Glutamatergic neuron (in vitro differentiated cells): ENCODE results near the gene VASN. TPM values are rescaled to one million over a fixed set of nuclear protein-coding genes. Genes with fewer than 3 reads are reported as not detected.
A peak's percentile ranks its signal among the peaks of the same experiment; 100 is the strongest.

Experiments used
- DNase-seq: peaks from one replicate; pipeline ENCODE4 v3.0.0; 2022
- H3K27ac Mint-ChIP-seq: one replicate; pipeline ENCODE4 v1.8.0; 2020; ENCODE audit warnings: mild to moderate bottlenecking, mixed read lengths, inconsistent platforms; ENCODE audit not compliant: unreplicated experiment
- H3K27me3 Mint-ChIP-seq: one replicate; pipeline ENCODE4 v1.8.0; 2020; ENCODE audit warnings: mild to moderate bottlenecking, moderate library complexity, mixed read lengths, inconsistent platforms; ENCODE audit not compliant: unreplicated experiment
- H3K36me3 Mint-ChIP-seq: one replicate; pipeline ENCODE4 v1.8.0; 2020; ENCODE audit warnings: mild to moderate bottlenecking, mixed read lengths, inconsistent platforms; ENCODE audit not compliant: unreplicated experiment
- H3K4me1 Mint-ChIP-seq: one replicate; pipeline ENCODE4 v1.8.0; 2020; ENCODE audit warnings: mild to moderate bottlenecking, low read depth, mixed read lengths, inconsistent platforms; ENCODE audit not compliant: unreplicated experiment
- H3K4me3 Mint-ChIP-seq: one replicate; pipeline ENCODE4 v1.8.0; 2020; ENCODE audit warnings: mild to moderate bottlenecking, mixed read lengths, inconsistent platforms; ENCODE audit not compliant: unreplicated experiment
- H3K9me3 Mint-ChIP-seq: one replicate; pipeline ENCODE4 v1.8.0; 2020; ENCODE audit warnings: mild to moderate bottlenecking, moderate library complexity, mixed read lengths, inconsistent platforms; ENCODE audit not compliant: unreplicated experiment
- total RNA-seq: library from RNA; stranded (reverse); fragmentation: NEBNext Ultra II Directional; extraction: Animal tissue kit (Norgen Biotek cat#: 25700); gene quantifications from one replicate; pipeline ENCODE4 v1.2.1, GENCODE V29; 2021; ENCODE audit not compliant: unreplicated experiment
- TF ChIP-seq, protein P1 (sequence below): fragments of 200-600 bp; sonication (generic); IDR thresholded peaks from one replicate; pipeline ENCODE4 v1.5.0; 2021; ENCODE audit not compliant: partially characterized antibody, unreplicated experiment

Gene VASN
- total RNA-seq, 1 donor from 2014 or later, result 4.1 TPM

DNA sequence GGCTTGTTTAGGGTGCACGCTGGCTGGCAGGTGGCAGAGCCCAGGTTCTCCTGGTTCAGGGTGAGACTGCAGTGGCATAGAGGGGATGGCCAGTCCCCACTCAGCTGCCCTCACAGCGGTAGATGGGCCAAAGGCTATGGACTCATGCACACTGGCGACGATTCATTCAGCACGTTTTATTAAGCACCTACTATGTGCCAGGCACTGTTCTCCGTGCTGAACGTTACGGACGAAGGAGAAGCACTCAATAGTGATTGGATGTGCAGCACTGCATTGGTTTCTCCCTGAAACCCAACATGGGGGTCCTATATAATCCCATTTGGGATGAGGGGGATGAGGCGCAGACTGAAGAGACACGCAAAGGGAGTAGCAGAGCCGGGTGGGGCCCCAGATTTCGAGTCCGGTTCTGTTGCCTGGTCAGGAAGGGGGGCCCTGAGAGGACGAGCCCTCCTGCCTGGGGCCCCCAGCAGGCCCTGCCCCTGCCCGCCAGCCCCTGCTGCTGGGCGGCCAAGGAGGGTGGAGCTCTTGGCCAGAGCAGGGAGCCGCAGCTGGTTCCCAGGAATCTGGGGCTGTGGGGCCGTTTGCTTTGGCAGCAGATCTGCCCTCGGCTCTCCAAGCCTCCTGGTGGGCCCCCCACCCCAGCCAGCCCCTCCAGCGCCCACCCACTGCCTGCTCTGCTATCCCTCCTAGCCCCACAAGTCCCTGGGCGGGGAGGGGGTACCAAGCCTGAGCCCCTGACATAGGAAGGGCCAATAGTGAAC is 47.0 kb upstream of the VASN start:
- TF ChIP-seq, protein P1, sequence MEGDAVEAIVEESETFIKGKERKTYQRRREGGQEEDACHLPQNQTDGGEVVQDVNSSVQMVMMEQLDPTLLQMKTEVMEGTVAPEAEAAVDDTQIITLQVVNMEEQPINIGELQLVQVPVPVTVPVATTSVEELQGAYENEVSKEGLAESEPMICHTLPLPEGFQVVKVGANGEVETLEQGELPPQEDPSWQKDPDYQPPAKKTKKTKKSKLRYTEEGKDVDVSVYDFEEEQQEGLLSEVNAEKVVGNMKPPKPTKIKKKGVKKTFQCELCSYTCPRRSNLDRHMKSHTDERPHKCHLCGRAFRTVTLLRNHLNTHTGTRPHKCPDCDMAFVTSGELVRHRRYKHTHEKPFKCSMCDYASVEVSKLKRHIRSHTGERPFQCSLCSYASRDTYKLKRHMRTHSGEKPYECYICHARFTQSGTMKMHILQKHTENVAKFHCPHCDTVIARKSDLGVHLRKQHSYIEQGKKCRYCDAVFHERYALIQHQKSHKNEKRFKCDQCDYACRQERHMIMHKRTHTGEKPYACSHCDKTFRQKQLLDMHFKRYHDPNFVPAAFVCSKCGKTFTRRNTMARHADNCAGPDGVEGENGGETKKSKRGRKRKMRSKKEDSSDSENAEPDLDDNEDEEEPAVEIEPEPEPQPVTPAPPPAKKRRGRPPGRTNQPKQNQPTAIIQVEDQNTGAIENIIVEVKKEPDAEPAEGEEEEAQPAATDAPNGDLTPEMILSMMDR, result no peak
- Mint-ChIP-seq H3K27ac (peak overlapping the region; percentile 62), H3K4me1 (peaks cover 10% of the 10 kb centered on the region), H3K4me3 (peak overlapping the region; percentile 46), H3K27me3 (peaks cover 2% of the 10 kb centered on the region), H3K9me3 (peaks cover 4% of the 10 kb centered on the region), H3K36me3 (no peaks in the 10 kb centered on the region)
- DNase-seq, result no peak

DNA sequence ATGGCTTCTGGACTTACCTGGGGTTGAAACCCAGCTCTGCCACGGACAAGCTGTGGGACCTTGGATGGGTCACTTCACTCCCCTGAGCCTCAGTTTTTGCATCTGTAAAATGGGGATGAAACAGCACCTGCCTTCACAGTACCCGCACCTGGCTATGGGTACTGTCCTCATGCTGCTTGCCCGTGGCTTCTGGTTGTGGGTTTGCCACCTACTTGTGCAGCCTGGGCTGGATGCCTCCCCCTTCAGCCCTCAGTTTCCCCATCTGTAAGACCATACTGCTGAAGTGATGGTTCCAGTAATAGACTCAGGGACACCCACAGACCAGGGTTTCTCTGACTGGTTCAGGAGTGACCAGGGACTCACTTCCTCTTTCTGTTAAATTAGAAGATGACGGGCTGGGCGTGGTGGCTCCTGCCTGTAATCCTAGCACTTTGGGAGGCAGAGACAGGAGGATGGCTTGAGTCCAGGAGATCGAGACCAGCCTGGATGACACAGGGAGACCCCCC is 46.3 kb upstream of the VASN start:
- Mint-ChIP-seq H3K36me3 (no peaks in the 10 kb centered on the region), H3K9me3 (peaks cover 2% of the 10 kb centered on the region), H3K27me3 (peaks cover 2% of the 10 kb centered on the region), H3K4me3 (no peak overlapping the region), H3K27ac (no peak overlapping the region), H3K4me1 (peaks cover 10% of the 10 kb centered on the region)
- TF ChIP-seq, protein P1, result no peak
- DNase-seq, result no peak

DNA sequence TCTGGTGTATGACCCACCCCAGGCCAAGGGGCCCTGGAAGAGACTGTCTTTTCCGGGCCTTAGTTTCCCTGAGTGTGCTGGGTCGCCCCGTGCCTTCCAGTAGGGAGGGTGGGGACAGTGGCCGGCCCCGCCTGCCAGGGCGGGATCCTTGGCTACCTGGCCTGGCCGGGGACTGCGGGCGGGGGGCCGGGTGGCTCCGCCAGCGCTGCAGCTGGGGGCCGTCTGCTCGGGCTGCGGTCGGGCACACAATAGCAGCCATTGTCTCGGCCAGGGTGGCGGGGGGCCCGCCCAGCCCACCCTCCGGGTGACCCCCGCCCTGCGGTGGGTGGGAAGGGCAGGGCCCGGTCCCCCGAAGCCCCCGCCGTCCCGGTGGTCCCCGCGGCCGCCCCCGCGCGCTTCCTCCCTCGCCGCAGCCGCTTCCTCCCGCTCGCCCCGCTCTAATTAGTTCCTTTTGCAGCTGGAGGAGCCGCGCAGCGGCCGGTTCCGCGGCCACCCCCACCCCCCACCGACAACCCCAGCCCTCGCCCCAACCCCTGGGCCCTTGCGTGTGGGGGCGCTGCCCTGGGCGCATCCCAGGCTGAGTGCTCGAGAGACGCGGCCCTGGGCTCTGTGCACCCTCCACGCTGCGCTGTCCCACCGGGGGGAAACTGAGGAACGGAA is 44.1 kb upstream of the VASN start:
- Mint-ChIP-seq H3K9me3 (peaks cover 2% of the 10 kb centered on the region), H3K4me3 (no peak overlapping the region), H3K4me1 (peaks cover 10% of the 10 kb centered on the region), H3K36me3 (no peaks in the 10 kb centered on the region), H3K27ac (no peak overlapping the region), H3K27me3 (peaks cover 4% of the 10 kb centered on the region)
- DNase-seq, result no peak
- TF ChIP-seq, protein P1, result no peak

DNA sequence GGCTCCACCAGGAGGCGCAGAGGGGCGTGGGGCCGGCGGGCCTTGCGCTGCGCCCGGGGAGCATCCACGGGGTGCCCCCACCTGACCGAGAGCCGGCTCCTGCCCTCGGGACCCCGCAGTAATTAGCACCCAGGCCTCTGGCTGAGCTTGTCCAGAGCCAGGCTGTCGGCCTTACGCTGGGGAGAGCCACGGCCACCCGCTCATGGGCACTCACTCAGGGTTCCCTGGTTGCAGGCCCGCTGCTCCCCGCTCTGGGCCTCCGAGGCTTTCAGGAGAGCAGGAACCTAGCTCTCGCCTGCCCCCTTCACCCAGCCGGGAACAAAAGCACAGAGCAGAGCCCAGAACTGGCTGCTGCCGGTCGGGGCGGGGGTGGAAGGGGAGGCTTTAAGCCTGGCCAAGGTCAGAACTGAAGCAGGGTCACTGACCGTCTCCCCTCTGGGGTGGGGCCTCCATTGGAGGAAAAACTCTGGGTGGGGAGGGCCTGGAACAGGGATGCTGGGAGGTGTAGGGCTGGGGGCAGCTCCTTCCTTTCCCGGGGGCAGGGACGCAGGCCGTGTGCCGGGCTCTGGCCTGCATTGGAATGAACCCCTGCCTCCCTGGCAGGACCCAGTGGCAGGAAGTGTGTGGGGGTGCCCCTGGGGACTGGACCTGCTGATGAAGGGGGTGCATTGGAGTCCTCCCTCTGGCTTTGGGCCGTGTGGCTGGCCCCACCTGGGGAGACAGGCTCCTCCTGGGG is 43.4 kb upstream of the VASN start:
- TF ChIP-seq, protein P1, result peak; percentile 35
- peaks cover 4% of the 10 kb centered on the region for H3K27me3 Mint-ChIP-seq
- no peaks in the 10 kb centered on the region for H3K36me3 Mint-ChIP-seq
- no peak overlapping the region for H3K4me3 Mint-ChIP-seq
- DNase-seq, result peak; percentile 85
- peaks cover 10% of the 10 kb centered on the region for H3K4me1 Mint-ChIP-seq
- H3K9me3 Mint-ChIP-seq, result peaks cover 2% of the 10 kb centered on the region
- H3K27ac Mint-ChIP-seq, result peak overlapping the region; percentile 66
